ENCODE data around the gene ABHD14A.
A peak's percentile ranks its signal among the peaks of the same experiment; 100 is the strongest.

The ABHD14A gene

GRCh38 chr3:51941798-51942602 lies 32.9 kb upstream of the ABHD14A start, which contains the start of the genes PARP3 and RRP9:
Gene PARP3, plus strand, starts transcription at chr3:51942363. Its CDS starts 993 bp downstream, at chr3:51943356.
Gene RRP9, minus strand, starts transcription at chr3:51941904. Its CDS starts 37 bp downstream, at chr3:51941867.
- peak; percentile 100 for DNase-seq

- peak; percentile 74 for DNase-seq
Measured at GRCh38 chr3:51942603-51943450, 32.0 kb upstream of the ABHD14A start.

GRCh38 chr3:51943451-51944391 lies 31.1 kb upstream of the ABHD14A start:
- DNase-seq = no peak

- DNase-seq = no peak
Measured at GRCh38 chr3:51944451-51945021, 30.3 kb upstream of the ABHD14A start.

- no peak for DNase-seq
Measured at GRCh38 chr3:51945031-51945840, 29.6 kb upstream of the ABHD14A start.

- DNase-seq = no peak
Measured at GRCh38 chr3:51945926-51946705, 28.7 kb upstream of the ABHD14A start.

- DNase-seq = no peak
Measured at GRCh38 chr3:51946796-51947195, 28.1 kb upstream of the ABHD14A start.

GRCh38 chr3:51947215-51947900 lies 27.5 kb upstream of the ABHD14A start:
- DNase-seq = no peak

GRCh38 chr3:51948016-51948580 lies 26.8 kb upstream of the ABHD14A start:
- DNase-seq = no peak

GRCh38 chr3:51949121-51949520 lies 25.7 kb upstream of the ABHD14A start:
- DNase-seq = no peak

GRCh38 chr3:51950899-51951298 lies 24.0 kb upstream of the ABHD14A start:
- DNase-seq = no peak

- DNase-seq = no peak
Measured at GRCh38 chr3:51953445-51953844, 21.4 kb upstream of the ABHD14A start.

- DNase-seq = no peak
Measured at GRCh38 chr3:51954105-51954504, 20.8 kb upstream of the ABHD14A start.

- no peak for DNase-seq
Measured at GRCh38 chr3:51954713-51955112, 20.2 kb upstream of the ABHD14A start.

GRCh38 chr3:51955175-51955892 lies 19.5 kb upstream of the ABHD14A start, which contains the start of gene GPR62:
Gene GPR62, plus strand, starts transcription at chr3:51955381. Its CDS starts 272 bp downstream, at chr3:51955653.
- no peak for DNase-seq

GRCh38 chr3:51955893-51956770 lies 18.7 kb upstream of the ABHD14A start:
- peak; percentile 44 for DNase-seq

GRCh38 chr3:51957520-51958205 lies 17.2 kb upstream of the ABHD14A start:
- no peak for DNase-seq
